Mesothelial cell of epicardium (in vitro differentiated cells): ENCODE measurements around the gene IL21R. TPM values are rescaled to one million over a fixed set of nuclear protein-coding genes. Genes with fewer than 3 reads are reported as not detected.
A peak's percentile ranks its signal among the peaks of the same experiment; 100 is the strongest.

Experiments used
- DNase-seq, 2 experiments: peaks; one replicate each; pipeline ENCODE4 v3.0.0; 2021; ENCODE audit warnings: low spot score in 2 of 2; ENCODE audit not compliant: unreplicated experiment in 2 of 2
- H3K27ac Mint-ChIP-seq: 2 replicates; pipeline ENCODE4 v1.8.0; 2021; ENCODE audit warnings: mixed read lengths
- H3K27me3 Mint-ChIP-seq: 2 replicates; pipeline ENCODE4 v1.8.0; 2021; ENCODE audit warnings: low read depth, mixed read lengths
- H3K36me3 Mint-ChIP-seq: 2 replicates; pipeline ENCODE4 v1.8.0; 2021; ENCODE audit warnings: mixed read lengths
- H3K4me1 Mint-ChIP-seq: 2 replicates; pipeline ENCODE4 v1.8.0; 2021; ENCODE audit warnings: mixed read lengths
- H3K4me3 Mint-ChIP-seq: 2 replicates; pipeline ENCODE4 v1.8.0; 2021; ENCODE audit warnings: mild to moderate bottlenecking, moderate library complexity, mixed read lengths
- H3K9me3 Mint-ChIP-seq: 2 replicates; pipeline ENCODE4 v1.8.0; 2021; ENCODE audit warnings: mixed read lengths
- total RNA-seq: library from RNA; stranded (reverse); gene quantifications from 3 replicates; pipeline ENCODE4 v1.2.1, GENCODE V29; 2021
- TF ChIP-seq, protein P1 (sequence below): fragments of 200-600 bp; sonication (generic); IDR thresholded peaks from one replicate; pipeline ENCODE4 v1.5.0; 2021; ENCODE audit warnings: antibody characterized with exemption; ENCODE audit not compliant: unreplicated experiment

IL21R gene
- total RNA-seq, 1 donor from 2014 or later, result 0.22 TPM

DNA sequence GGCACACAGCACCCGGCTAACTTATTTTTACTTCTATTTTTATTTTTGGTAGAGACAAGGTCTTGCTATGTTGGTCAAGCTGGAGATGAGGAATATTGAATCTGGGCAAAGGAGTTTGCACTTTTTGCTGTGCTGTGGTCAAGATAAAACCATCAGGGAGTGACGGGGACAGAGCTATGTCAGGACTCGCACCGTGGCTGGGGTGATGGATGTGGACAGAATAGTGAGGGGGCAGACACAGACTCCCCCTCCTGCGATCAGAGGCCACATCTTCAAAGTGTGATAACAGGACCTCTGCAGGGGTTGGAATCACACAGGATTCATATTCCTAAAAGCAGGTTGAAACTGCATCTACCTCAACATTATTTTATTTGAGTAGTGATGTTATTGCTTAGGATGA lies 25.6 kb downstream of the IL21R start:
- TF ChIP-seq, protein P1, sequence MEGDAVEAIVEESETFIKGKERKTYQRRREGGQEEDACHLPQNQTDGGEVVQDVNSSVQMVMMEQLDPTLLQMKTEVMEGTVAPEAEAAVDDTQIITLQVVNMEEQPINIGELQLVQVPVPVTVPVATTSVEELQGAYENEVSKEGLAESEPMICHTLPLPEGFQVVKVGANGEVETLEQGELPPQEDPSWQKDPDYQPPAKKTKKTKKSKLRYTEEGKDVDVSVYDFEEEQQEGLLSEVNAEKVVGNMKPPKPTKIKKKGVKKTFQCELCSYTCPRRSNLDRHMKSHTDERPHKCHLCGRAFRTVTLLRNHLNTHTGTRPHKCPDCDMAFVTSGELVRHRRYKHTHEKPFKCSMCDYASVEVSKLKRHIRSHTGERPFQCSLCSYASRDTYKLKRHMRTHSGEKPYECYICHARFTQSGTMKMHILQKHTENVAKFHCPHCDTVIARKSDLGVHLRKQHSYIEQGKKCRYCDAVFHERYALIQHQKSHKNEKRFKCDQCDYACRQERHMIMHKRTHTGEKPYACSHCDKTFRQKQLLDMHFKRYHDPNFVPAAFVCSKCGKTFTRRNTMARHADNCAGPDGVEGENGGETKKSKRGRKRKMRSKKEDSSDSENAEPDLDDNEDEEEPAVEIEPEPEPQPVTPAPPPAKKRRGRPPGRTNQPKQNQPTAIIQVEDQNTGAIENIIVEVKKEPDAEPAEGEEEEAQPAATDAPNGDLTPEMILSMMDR, result no peak
- Mint-ChIP-seq H3K27me3 (no peaks in the 10 kb centered on the region), H3K4me1 (peaks cover 1% of the 10 kb centered on the region), H3K9me3 (peaks cover 5% of the 10 kb centered on the region), H3K27ac (no peak overlapping the region), H3K36me3 (no peaks in the 10 kb centered on the region), H3K4me3 (no peak overlapping the region)
- DNase-seq, result peak in 1 of 2 experiments; percentile 19

DNA sequence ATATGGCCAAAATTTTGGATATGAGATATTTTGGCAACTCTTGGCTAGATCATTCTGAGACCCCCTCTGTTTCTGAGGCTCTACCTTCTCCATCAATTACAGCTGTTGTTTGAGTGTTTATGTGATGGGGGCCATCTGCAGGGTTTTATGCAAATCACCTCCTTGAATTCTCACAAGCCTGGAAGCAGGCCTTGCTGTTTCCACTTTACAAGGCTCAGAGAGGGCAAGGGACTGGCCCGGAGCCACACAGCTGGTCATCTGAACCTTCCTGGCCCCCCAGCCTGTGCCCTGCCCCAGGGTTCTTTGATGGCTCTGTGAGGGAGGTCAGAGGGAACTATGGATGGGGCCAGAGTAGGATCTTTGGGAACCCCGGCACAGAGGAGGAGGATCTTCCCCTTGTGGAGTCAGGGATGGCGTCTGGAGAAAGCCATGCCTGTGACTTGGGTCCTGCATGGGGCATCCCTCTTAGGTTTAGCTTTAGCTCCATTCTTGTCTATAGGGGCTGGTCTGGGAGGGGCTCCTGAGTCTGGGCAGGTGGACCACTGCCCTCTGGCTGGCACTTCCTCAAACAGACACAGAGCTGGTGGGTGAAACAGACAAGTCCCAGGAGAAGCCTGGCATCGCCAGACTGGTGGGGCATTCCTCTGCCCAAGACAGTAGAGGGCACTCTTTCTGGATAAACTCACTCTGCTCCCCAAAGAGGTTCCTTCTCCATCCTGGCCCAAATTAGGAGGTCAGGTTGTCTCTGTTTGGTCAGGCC lies 26.2 kb downstream of the IL21R start:
- no peak overlapping the region for H3K4me3 Mint-ChIP-seq
- H3K27ac Mint-ChIP-seq, result no peak overlapping the region
- H3K27me3 Mint-ChIP-seq, result no peaks in the 10 kb centered on the region
- peaks cover 4% of the 10 kb centered on the region for H3K9me3 Mint-ChIP-seq
- TF ChIP-seq, protein P1, result no peak
- peak in 1 of 2 experiments; percentile 16 for DNase-seq
- peaks cover 8% of the 10 kb centered on the region for H3K4me1 Mint-ChIP-seq
- no peaks in the 10 kb centered on the region for H3K36me3 Mint-ChIP-seq

DNA sequence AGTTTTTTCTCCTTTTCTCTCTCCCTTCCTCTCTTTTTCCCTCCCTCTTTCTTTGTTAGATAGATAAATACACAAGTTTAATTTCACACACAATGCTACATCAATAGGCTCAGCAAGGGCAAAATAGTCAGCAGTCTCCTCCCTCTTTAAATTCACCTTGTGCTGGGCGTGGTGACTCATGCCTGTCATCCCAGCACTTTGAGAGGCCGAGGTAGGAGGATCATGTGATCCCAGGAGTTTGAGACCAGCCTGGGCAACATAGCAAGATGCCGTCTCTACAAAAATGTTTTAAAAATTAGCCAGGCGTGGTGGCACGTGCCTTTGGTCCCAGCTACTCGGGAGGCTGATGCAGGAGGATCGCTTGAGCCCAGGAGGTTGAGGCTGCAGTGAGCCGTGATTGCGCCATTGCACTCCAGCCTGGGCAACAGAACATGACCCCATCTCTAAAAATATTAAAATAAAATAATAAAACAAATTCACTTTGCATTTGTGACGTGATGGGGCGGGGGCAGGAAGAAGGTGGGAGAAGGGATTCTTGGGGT lies 27.4 kb downstream of the IL21R start:
- H3K27ac Mint-ChIP-seq, result no peak overlapping the region
- H3K9me3 Mint-ChIP-seq, result no peaks in the 10 kb centered on the region
- peak in 1 of 2 experiments; percentile 7 for DNase-seq

DNA sequence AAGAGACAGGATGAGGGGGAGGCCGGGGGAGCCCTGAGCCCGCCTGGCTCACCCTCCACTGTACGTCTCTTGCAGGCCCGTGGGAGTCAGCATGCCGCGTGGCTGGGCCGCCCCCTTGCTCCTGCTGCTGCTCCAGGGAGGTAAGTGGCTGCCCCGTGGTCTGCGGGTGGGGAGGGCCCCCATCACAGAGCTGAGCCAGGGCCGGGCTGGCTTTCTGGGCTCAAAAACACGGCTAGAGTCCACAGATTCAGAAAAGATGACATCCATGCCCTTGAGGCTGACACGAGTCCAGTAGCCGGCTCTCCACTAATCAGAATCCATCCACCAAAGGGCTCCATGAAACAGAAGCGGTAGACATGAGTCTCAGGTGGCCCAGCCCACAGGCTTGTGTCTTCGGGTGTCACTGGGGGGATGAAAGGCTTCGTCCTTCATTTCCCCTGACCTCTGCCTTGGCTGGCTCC lies 28.0 kb downstream of the IL21R start:
- TF ChIP-seq, protein P1, result no peak
- Mint-ChIP-seq H3K36me3 (no peaks in the 10 kb centered on the region), H3K27me3 (no peaks in the 10 kb centered on the region)

More for the DNA sequence above, 27.4 kb downstream of the IL21R start:
- Mint-ChIP-seq H3K4me1 (peaks cover 9% of the 10 kb centered on the region), H3K4me3 (no peak overlapping the region), H3K27me3 (no peaks in the 10 kb centered on the region), H3K36me3 (no peaks in the 10 kb centered on the region)
- TF ChIP-seq, protein P1, result no peak

DNA sequence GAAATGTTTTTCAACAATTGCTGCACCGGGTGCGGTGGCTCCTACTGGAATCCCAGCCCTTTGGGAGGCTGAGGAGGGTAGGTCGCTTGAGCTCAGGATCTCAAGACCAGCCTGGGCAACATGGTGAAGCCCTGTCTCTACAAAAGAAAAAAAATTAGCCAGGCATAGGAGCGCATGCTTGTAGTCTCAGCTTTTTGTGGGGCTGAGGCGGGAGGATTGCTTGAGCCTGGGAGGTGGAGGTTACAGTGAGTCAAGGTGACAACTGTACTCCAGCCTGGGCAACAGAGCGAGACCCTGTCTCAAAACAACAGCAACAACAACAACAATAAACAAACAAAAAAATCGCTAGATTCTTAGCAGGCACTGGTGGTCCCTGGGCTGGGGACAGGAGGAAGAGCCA lies 28.5 kb downstream of the IL21R start:
- Mint-ChIP-seq H3K36me3 (no peaks in the 10 kb centered on the region), H3K4me3 (no peak overlapping the region), H3K27ac (no peak overlapping the region), H3K27me3 (no peaks in the 10 kb centered on the region), H3K9me3 (no peaks in the 10 kb centered on the region), H3K4me1 (peaks cover 9% of the 10 kb centered on the region)
- TF ChIP-seq, protein P1, result no peak
- peak in 1 of 2 experiments; percentile 6 for DNase-seq

More for the DNA sequence above, 28.0 kb downstream of the IL21R start:
- H3K4me1 Mint-ChIP-seq, result peaks cover 9% of the 10 kb centered on the region
- H3K27ac Mint-ChIP-seq, result no peak overlapping the region
- H3K9me3 Mint-ChIP-seq, result no peaks in the 10 kb centered on the region
- no peak overlapping the region for H3K4me3 Mint-ChIP-seq
- DNase-seq, result peak in 1 of 2 experiments; percentile 37
